WTC11 (cell line): ENCODE results near the gene KRT9. TPM values are rescaled to one million over a fixed set of nuclear protein-coding genes. Genes with fewer than 3 reads are reported as not detected.

Experiments
- ATAC-seq: fragments of 200-7000 bp; cut with Tn5 transposase; 2 replicates; pipeline ENCODE4 v1.10.0; 2021; ENCODE audit warnings: mild to moderate bottlenecking, moderate library complexity
- CTCF ChIA-PET: fragments of 300-600 bp; sonication (Branson Sonifier 250); formaldehyde crosslinking; loops from one replicate; lab custom pipeline; 2021; ENCODE audit warnings: antibody characterized with exemption; lab: Charles Lee
- POLR2A ChIA-PET: fragments of 350-600 bp; sonication (Branson Sonifier 250); formaldehyde crosslinking; loops from one replicate; lab custom pipeline; 2021; ENCODE audit warnings: antibody characterized with exemption; lab: Charles Lee
- DNase-seq: peaks from one replicate; pipeline ENCODE4 v3.0.0; 2021; ENCODE audit warnings: low spot score
- H3K27ac Mint-ChIP-seq: 2 replicates; pipeline ENCODE4 v1.8.0; 2021; ENCODE audit warnings: mixed read lengths
- H3K27me3 Mint-ChIP-seq: 2 replicates; pipeline ENCODE4 v1.8.0; 2021; ENCODE audit warnings: low read depth, mild to moderate bottlenecking, moderate library complexity, mixed read lengths
- H3K36me3 Mint-ChIP-seq: 2 replicates; pipeline ENCODE4 v1.8.0; 2021; ENCODE audit warnings: mixed read lengths
- H3K4me1 Mint-ChIP-seq: 2 replicates; pipeline ENCODE4 v1.8.0; 2022; ENCODE audit warnings: mixed read lengths
- H3K4me3 Mint-ChIP-seq: 2 replicates; pipeline ENCODE4 v1.8.0; 2021; ENCODE audit warnings: mild to moderate bottlenecking, moderate library complexity, mixed read lengths
- H3K9me3 Mint-ChIP-seq: 2 replicates; pipeline ENCODE4 v1.8.0; 2021; ENCODE audit warnings: mixed read lengths
- AR ChIP-seq: fragments of 250-450 bp; sonication (Bioruptor Pico); IDR thresholded peaks from 2 replicates; pipeline ENCODE4 v1.9.0; 2021; ENCODE audit warnings: mild to moderate bottlenecking
- FOXK1 ChIP-seq: sonication (generic); formaldehyde crosslinking; IDR thresholded peaks from 2 replicates; pipeline ENCODE4 v1.8.0; 2022; ENCODE audit warnings: mild to moderate bottlenecking, moderate library complexity, missing genetic modification reagents
- IRF1 ChIP-seq: sonication (generic); formaldehyde crosslinking; IDR thresholded peaks from 2 replicates; pipeline ENCODE4 v1.8.0; 2023; ENCODE audit warnings: missing genetic modification reagents
- OVOL2 ChIP-seq: fragments of 250-450 bp; sonication (Bioruptor Pico); IDR thresholded peaks from 2 replicates; pipeline ENCODE4 v1.9.0; 2021; ENCODE audit warnings: mild to moderate bottlenecking, borderline replicate concordance
- PRRX2 ChIP-seq: fragments of 250-450 bp; sonication (Bioruptor Pico); IDR thresholded peaks from 2 replicates; pipeline ENCODE4 v1.8.0; 2021; ENCODE audit warnings: mild to moderate bottlenecking
- RORB ChIP-seq: fragments of 250-450 bp; sonication (Bioruptor Pico); IDR thresholded peaks from 2 replicates; pipeline ENCODE4 v1.9.0; 2021; ENCODE audit warnings: mild to moderate bottlenecking
- TCF7 ChIP-seq: sonication (generic); formaldehyde crosslinking; IDR thresholded peaks from 2 replicates; pipeline ENCODE4 v1.8.0; 2022; ENCODE audit warnings: mild to moderate bottlenecking, low read depth, missing genetic modification reagents, moderate library complexity
- ZBTB43 ChIP-seq: sonication (generic); formaldehyde crosslinking; IDR thresholded peaks from 2 replicates; pipeline ENCODE4 v1.8.1; 2023; ENCODE audit warnings: mild to moderate bottlenecking, missing genetic modification reagents
- ZNF219 ChIP-seq: sonication (generic); formaldehyde crosslinking; IDR thresholded peaks from 2 replicates; pipeline ENCODE4 v1.8.0; 2023; ENCODE audit warnings: missing genetic modification reagents, mild to moderate bottlenecking, borderline replicate concordance
- ZNF232 ChIP-seq: sonication (generic); formaldehyde crosslinking; IDR thresholded peaks from 2 replicates; pipeline ENCODE4 v1.8.0; 2022; ENCODE audit warnings: mild to moderate bottlenecking, missing genetic modification reagents
- ZNF281 ChIP-seq: sonication (generic); formaldehyde crosslinking; IDR thresholded peaks from 2 replicates; pipeline ENCODE4 v1.8.0; 2023; ENCODE audit warnings: mild to moderate bottlenecking, missing genetic modification reagents
- ZNF317 ChIP-seq: sonication (generic); formaldehyde crosslinking; IDR thresholded peaks from 2 replicates; pipeline ENCODE4 v1.8.1; 2023; ENCODE audit warnings: low read depth, mild to moderate bottlenecking, moderate library complexity, missing genetic modification reagents, borderline replicate concordance
- ZNF423 ChIP-seq: fragments of 250-450 bp; sonication (Bioruptor Pico); IDR thresholded peaks from 2 replicates; pipeline ENCODE4 v2.1.2; 2022; ENCODE audit warnings: mild to moderate bottlenecking, moderate library complexity
- ZNF532 ChIP-seq: fragments of 250-450 bp; sonication (Bioruptor Pico); IDR thresholded peaks from 2 replicates; pipeline ENCODE4 v1.9.0; 2021; ENCODE audit warnings: mild to moderate bottlenecking, borderline replicate concordance
- total RNA-seq: library from RNA; stranded (reverse); gene quantifications from 3 replicates; pipeline ENCODE4 v1.2.3, GENCODE V29; 2021

The KRT9 gene
- total RNA-seq, 1 experiment from 2014 or later: not detected

- TF ChIP-seq ZNF232 (CRISPR knock-in tag) (no peak), ZNF219 (no peak), FOXK1 (CRISPR knock-in tag) (no peak), AR (CRISPR knock-in tag) (no peak), ZNF281 (no peak), PRRX2 (no peak), ZBTB43 (CRISPR knock-in tag) (no peak), TCF7 (CRISPR knock-in tag) (no peak), OVOL2 (CRISPR knock-in tag) (no peak), RORB (CRISPR knock-in tag) (no peak), ZNF423 (CRISPR knock-in tag) (no peak), IRF1 (CRISPR knock-in tag) (no peak), ZNF532 (CRISPR knock-in tag) (no peak), ZNF317 (CRISPR knock-in tag) (no peak)
- ChIA-PET CTCF (interaction anchor here (0.6 to 3.5 kb wide), 9 partner anchors 14 to 72 kb away, joined by 3 to 15 read pairs (median 4); no protein-coding TSS in a partner anchor), POLR2A (interaction anchor here (0.6 kb wide), 1 partner anchor 51 kb away, joined by 4 read pairs; no protein-coding TSS in a partner anchor)
- H3K36me3 Mint-ChIP-seq: no peaks in the 10 kb centered on the region
- no peaks in the 10 kb centered on the region; the same call in 1 of the 2 replicates for H3K27me3 Mint-ChIP-seq
- DNase-seq (no peak), ATAC-seq (no peak)
- H3K27ac Mint-ChIP-seq: no peak overlapping the region
- no peak overlapping the region for H3K4me3 Mint-ChIP-seq
- peaks cover 3% of the 10 kb centered on the region for H3K4me1 Mint-ChIP-seq
- 0 out of 2 replicates have a peak, but pooled peaks cover 3% of the 10 kb centered on the region for H3K9me3 Mint-ChIP-seq
Observed at GRCh38 chr17:41593306-41593981, 21.6 kb upstream of the KRT9 start.
